GM21619 (cell line): ENCODE data around the gene AMDHD2.
A peak's percentile ranks its signal among the peaks of the same experiment; 100 is the strongest.
"Not testable (repeated sequence)": the region's sequence is repeated elsewhere in the genome, so short reads cannot be mapped to it uniquely, and the experiment has no call there.

Source experiments
- ATAC-seq: cut with Tn5 transposase; IDR thresholded peaks from one replicate; pipeline ENCODE4 v1.9.1; 2021; ENCODE audit not compliant: unreplicated experiment

The AMDHD2 gene

GRCh38 chr16:2520097-2520783 is at the start of gene AMDHD2:
Gene AMDHD2 (plus strand): TSS chr16:2520371. CDS start chr16:2520459, 88 bp downstream.
- no peak for ATAC-seq

- ATAC-seq: no peak
Observed at GRCh38 chr16:2470603-2471015, 49.6 kb upstream of the AMDHD2 start.

- ATAC-seq: no peak
Observed at GRCh38 chr16:2471016-2471652, 49.0 kb upstream of the AMDHD2 start, which contains the start of gene NTN3. Gene NTN3 (plus strand): TSS chr16:2471297. CDS start chr16:2471702, 405 bp downstream.

GRCh38 chr16:2471653-2472487 is 48.3 kb upstream of the AMDHD2 start:
- no peak for ATAC-seq

- no peak for ATAC-seq
Observed at GRCh38 chr16:2472488-2472864, 47.7 kb upstream of the AMDHD2 start.

GRCh38 chr16:2472885-2473445 is 47.2 kb upstream of the AMDHD2 start:
- no peak for ATAC-seq

- no peak for ATAC-seq
Observed at GRCh38 chr16:2473446-2473926, 46.7 kb upstream of the AMDHD2 start.

- no peak for ATAC-seq
Observed at GRCh38 chr16:2473999-2474876, 45.9 kb upstream of the AMDHD2 start.

- ATAC-seq: peak; percentile 52
Observed at GRCh38 chr16:2474877-2475412, 45.2 kb upstream of the AMDHD2 start, which contains the start of gene TBC1D24. Gene TBC1D24 (plus strand): TSS chr16:2475127. CDS start chr16:2496149, 21,022 bp downstream.

GRCh38 chr16:2475413-2476344 is 44.5 kb upstream of the AMDHD2 start:
- no peak for ATAC-seq

- no peak for ATAC-seq
Observed at GRCh38 chr16:2476345-2476720, 43.8 kb upstream of the AMDHD2 start.

GRCh38 chr16:2476741-2477140 is 43.4 kb upstream of the AMDHD2 start:
- ATAC-seq: no peak

GRCh38 chr16:2477327-2477726 is 42.8 kb upstream of the AMDHD2 start:
- ATAC-seq: no peak

- no peak for ATAC-seq
Observed at GRCh38 chr16:2478279-2478678, 41.9 kb upstream of the AMDHD2 start.

- not testable (repeated sequence) for ATAC-seq
Observed at GRCh38 chr16:2479996-2480395, 40.2 kb upstream of the AMDHD2 start.

GRCh38 chr16:2480948-2481347 is 39.2 kb upstream of the AMDHD2 start:
- ATAC-seq: no peak

GRCh38 chr16:2481676-2482075 is 38.5 kb upstream of the AMDHD2 start:
- no peak for ATAC-seq

- no peak for ATAC-seq
Observed at GRCh38 chr16:2482249-2482648, 37.9 kb upstream of the AMDHD2 start.
